Measurements from ENCODE around the gene RNF214. TPM values are rescaled to one million over a fixed set of nuclear protein-coding genes. Genes with fewer than 3 reads are reported as not detected.

The RNF214 gene
- total and polyA plus RNA-seq, 3 donors from 2014 or later = 37.8 to 48.9 (median 44.9) TPM

DNA sequence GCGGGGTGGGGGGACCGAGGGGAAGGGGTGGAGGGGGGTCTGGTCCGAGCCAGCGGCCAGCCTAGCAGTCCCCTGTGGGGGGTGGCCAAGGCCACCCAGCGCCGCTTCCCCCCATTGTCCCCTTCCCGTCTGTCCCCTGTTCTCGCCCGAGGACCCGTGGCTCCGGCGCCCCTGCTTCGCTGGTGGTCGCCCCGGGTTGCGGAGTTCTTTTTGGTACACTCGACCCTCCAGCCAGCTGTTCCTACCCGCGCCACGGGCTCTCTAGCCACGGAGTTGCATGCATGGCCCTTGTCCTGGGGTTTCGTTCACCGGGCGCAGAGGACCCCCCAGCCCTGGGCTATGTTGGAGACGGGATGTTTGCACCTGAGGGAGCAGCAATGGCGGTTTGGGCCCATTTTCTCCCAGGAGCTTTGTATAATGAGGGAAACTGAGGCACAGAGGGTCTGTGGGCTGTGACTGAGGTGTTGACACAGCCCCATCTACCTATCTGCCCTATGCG is 489 bp downstream of the RNF214 start:
- H3K27ac ChIP-seq = peak overlapping the region; percentile 77 to 94
- TF ChIP-seq POLR2A (IDR thresholded peaks at IDR 0.05) = no peak
- H3K4me3 ChIP-seq = peak overlapping the region; percentile 92
- peaks cover 18% of the 10 kb centered on the region for H3K4me1 ChIP-seq
- H3K9me3 ChIP-seq = no peaks in the 10 kb centered on the region
- peak; percentile 28 for DNase-seq
- H3K27me3 ChIP-seq = no peaks in the 10 kb centered on the region
- WGBS, 2 donors = 1 to 2% methylated on average over 11 to 27 of the region's 27 CpGs
- H3K36me3 ChIP-seq (ENCODE audit: low read depth, missing control alignments) = no peaks in the 10 kb centered on the region
- intact Hi-C loops (cut with DNase I; ENCODE audit: low total_unique reads) = no loop called here

DNA sequence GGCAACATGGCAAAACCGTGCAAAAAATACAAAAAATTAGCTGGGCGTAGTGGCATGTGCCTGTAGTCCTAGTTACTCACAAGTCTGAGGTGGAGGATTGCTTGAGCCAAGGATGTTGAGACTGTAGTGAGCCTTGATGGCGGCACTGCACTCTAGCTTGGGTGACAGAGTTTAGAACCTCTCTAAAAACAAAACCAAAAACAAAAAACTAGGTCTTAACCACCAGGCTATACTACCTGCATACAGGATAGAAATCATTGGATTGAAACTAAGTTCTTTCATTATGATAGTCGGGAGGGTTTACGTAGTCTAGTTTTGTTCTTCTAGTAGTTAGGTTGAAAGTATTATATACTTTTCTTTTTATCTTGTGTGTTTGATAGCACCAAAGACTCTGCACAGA is 5.8 kb downstream of the RNF214 start:
- Histone ChIP-seq H3K27me3 (no peaks in the 10 kb centered on the region), H3K36me3 (ENCODE audit: low read depth, missing control alignments) (no peaks in the 10 kb centered on the region), H3K4me3 (no peak overlapping the region), H3K27ac (no peak overlapping the region), H3K9me3 (no peaks in the 10 kb centered on the region), H3K4me1 (peaks cover 10% of the 10 kb centered on the region)
- no peak for DNase-seq
- WGBS, 2 donors = 92 to 95% methylated on average over 5 of the region's 5 CpGs
- TF ChIP-seq CTCF (IDR thresholded peaks at IDR 0.05) (no peak), POLR2A (IDR thresholded peaks at IDR 0.05) (no peak)
- intact Hi-C loops (cut with DNase I; ENCODE audit: low total_unique reads) = no loop called here

- intact Hi-C loops (cut with DNase I; ENCODE audit: low total_unique reads) = no loop called here
- Histone ChIP-seq H3K36me3 (ENCODE audit: low read depth, missing control alignments) (no peaks in the 10 kb centered on the region), H3K4me3 (no peak overlapping the region), H3K9me3 (no peaks in the 10 kb centered on the region), H3K27me3 (no peaks in the 10 kb centered on the region), H3K27ac (no peak overlapping the region), H3K4me1 (no peaks in the 10 kb centered on the region)
- WGBS, 2 donors = 78 to 89% methylated on average over 6 of the region's 6 CpGs
- TF ChIP-seq POLR2A (IDR thresholded peaks at IDR 0.05) = no peak
- TF ChIP-seq CTCF (IDR thresholded peaks at IDR 0.05) = no peak
- DNase-seq = no peak
Measured at GRCh38 chr11:117239295-117239694, 6.8 kb downstream of the RNF214 start.

DNA sequence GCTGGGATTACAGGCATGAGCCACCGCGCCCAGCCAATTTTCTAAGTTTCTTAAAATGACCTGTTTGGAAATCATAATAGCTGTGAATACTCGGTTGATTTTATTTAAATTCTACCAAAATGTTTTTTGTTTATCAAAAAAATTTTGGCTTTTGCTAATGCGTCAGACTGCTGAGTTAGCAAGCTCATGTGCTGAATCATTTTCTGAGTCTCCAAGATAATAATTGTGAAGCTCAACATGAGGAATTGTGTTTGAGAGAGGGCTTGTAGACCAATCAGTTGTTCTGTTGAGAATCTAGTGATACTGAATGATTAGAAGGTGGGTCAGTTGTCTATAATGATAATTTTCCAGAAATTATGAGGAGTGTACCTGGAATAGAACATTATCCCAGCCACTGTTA is 15.9 kb downstream of the RNF214 start:
- intact Hi-C loops (cut with DNase I; ENCODE audit: low total_unique reads) = no loop called here
- no peak overlapping the region for H3K27ac ChIP-seq
- no peak for TF ChIP-seq CTCF (IDR thresholded peaks at IDR 0.05)
- no peak for TF ChIP-seq POLR2A (IDR thresholded peaks at IDR 0.05)
- DNase-seq = no peak
- H3K9me3 ChIP-seq = no peaks in the 10 kb centered on the region
- no peaks in the 10 kb centered on the region for H3K4me1 ChIP-seq
- H3K4me3 ChIP-seq = no peak overlapping the region
- H3K36me3 ChIP-seq (ENCODE audit: low read depth, missing control alignments) = no peaks in the 10 kb centered on the region
- WGBS, 2 donors = 89 to 92% methylated on average over 4 of the region's 4 CpGs
- no peaks in the 10 kb centered on the region for H3K27me3 ChIP-seq

DNA sequence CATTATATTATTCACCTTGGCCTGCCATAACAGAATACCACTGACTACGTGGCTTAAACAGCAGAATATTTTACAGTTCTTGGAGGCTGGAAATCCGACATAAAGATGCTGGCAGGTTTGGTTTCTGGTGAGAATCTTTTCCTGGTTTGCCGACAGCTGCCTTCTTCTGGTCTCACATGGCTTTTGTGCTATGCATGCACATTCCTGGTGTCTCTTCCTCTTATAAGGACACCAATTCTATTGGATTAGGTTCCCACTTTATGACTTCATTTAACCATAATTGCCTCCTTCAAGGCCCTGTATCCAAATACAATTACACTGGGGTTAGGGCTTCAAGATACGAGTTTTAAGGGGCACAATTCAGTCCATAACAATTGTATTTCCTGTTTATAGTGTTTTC is 17.1 kb downstream of the RNF214 start:
- Histone ChIP-seq H3K27me3 (no peaks in the 10 kb centered on the region), H3K4me1 (no peaks in the 10 kb centered on the region), H3K36me3 (ENCODE audit: low read depth, missing control alignments) (no peaks in the 10 kb centered on the region), H3K27ac (no peak overlapping the region), H3K4me3 (no peak overlapping the region), H3K9me3 (no peaks in the 10 kb centered on the region)
- 87% methylated on average over 4 of the region's 4 CpGs for WGBS, 2 donors
- intact Hi-C loops (cut with DNase I; ENCODE audit: low total_unique reads) = no loop called here
- no peak for TF ChIP-seq POLR2A (IDR thresholded peaks at IDR 0.05)
- TF ChIP-seq CTCF (IDR thresholded peaks at IDR 0.05) = no peak
- no peak for DNase-seq
